ENCODE data around the gene NDST1. TPM values are rescaled to one million over a fixed set of nuclear protein-coding genes. Genes with fewer than 3 reads are reported as not detected.

Gene NDST1
- total and polyA plus RNA-seq, 10 donors: 6.1 to 360 (median 223) TPM

- intact Hi-C loops (cut with DNase I; ENCODE audit: low total_unique reads): no loop called here
- 69 to 88% (median 79%) methylated on average over 4 of the region's 4 CpGs for WGBS, 5 donors
- Histone ChIP-seq H3K27me3 (replicated peaks in 1 of 7) (no peaks in the 10 kb centered on the region), H3K36me3 (no peaks in the 10 kb centered on the region), H3K4me1 (peaks cover 0 to 56% (median 27%) of the 10 kb centered on the region in 6 donors), H3K27ac (no peak overlapping the region), H3K9me3 (no peaks in the 10 kb centered on the region), H3K4me3 (no peak overlapping the region)
- DNase-seq: peak; percentile 40
- no peak for TF ChIP-seq POLR2AphosphoS5 (IDR thresholded peaks at IDR 0.05)
- TF ChIP-seq, protein P1, sequence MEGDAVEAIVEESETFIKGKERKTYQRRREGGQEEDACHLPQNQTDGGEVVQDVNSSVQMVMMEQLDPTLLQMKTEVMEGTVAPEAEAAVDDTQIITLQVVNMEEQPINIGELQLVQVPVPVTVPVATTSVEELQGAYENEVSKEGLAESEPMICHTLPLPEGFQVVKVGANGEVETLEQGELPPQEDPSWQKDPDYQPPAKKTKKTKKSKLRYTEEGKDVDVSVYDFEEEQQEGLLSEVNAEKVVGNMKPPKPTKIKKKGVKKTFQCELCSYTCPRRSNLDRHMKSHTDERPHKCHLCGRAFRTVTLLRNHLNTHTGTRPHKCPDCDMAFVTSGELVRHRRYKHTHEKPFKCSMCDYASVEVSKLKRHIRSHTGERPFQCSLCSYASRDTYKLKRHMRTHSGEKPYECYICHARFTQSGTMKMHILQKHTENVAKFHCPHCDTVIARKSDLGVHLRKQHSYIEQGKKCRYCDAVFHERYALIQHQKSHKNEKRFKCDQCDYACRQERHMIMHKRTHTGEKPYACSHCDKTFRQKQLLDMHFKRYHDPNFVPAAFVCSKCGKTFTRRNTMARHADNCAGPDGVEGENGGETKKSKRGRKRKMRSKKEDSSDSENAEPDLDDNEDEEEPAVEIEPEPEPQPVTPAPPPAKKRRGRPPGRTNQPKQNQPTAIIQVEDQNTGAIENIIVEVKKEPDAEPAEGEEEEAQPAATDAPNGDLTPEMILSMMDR (IDR thresholded peaks at IDR 0.05 in 8 of 11, conservative IDR thresholded peaks at IDR 0.05 in 3 of 11): no peak
- TF ChIP-seq POLR2A (IDR thresholded peaks at IDR 0.05): no peak
Observed at GRCh38 chr5:150593593-150593992, 85.7 kb downstream of the NDST1 start.

- WGBS, 5 donors: 78 to 88% (median 84%) methylated on average over 7 of the region's 7 CpGs
- Histone ChIP-seq H3K27me3 (replicated peaks in 1 of 7) (no peaks in the 10 kb centered on the region), H3K4me1 (peaks cover 0 to 60% (median 29%) of the 10 kb centered on the region in 6 donors), H3K4me3 (no peak overlapping the region), H3K9me3 (no peaks in the 10 kb centered on the region), H3K27ac (no peak overlapping the region), H3K36me3 (no peaks in the 10 kb centered on the region)
- TF ChIP-seq POLR2A (IDR thresholded peaks at IDR 0.05) (no peak), POLR2AphosphoS5 (IDR thresholded peaks at IDR 0.05) (no peak)
- TF ChIP-seq, protein P1 (IDR thresholded peaks at IDR 0.05 in 8 of 11, conservative IDR thresholded peaks at IDR 0.05 in 3 of 11): no peak
- intact Hi-C loops (cut with DNase I; ENCODE audit: low total_unique reads): no loop called here
- DNase-seq: peak; percentile 69
Observed at GRCh38 chr5:150593996-150594395, 86.1 kb downstream of the NDST1 start.

- Histone ChIP-seq H3K27me3 (replicated peaks in 1 of 7) (no peaks in the 10 kb centered on the region), H3K4me1 (peaks cover 0 to 69% (median 36%) of the 10 kb centered on the region in 6 donors), H3K9me3 (no peaks in the 10 kb centered on the region), H3K27ac (peak overlapping the region in 3 of 8 donors; percentile 9 to 42 (median 18)), H3K36me3 (no peaks in the 10 kb centered on the region), H3K4me3 (no peak overlapping the region)
- DNase-seq: peak; percentile 55
- intact Hi-C loops (cut with DNase I; ENCODE audit: low total_unique reads): no loop called here
- TF ChIP-seq, protein P1 (IDR thresholded peaks at IDR 0.05 in 8 of 11, conservative IDR thresholded peaks at IDR 0.05 in 3 of 11): no peak
- TF ChIP-seq POLR2A (IDR thresholded peaks at IDR 0.05): no peak
- no peak for TF ChIP-seq POLR2AphosphoS5 (IDR thresholded peaks at IDR 0.05)
- WGBS, 5 donors: 57 to 67% (median 61%) methylated on average over 10 to 12 of the region's 12 CpGs
Observed at GRCh38 chr5:150595466-150596031, 87.6 kb downstream of the NDST1 start.

DNA sequence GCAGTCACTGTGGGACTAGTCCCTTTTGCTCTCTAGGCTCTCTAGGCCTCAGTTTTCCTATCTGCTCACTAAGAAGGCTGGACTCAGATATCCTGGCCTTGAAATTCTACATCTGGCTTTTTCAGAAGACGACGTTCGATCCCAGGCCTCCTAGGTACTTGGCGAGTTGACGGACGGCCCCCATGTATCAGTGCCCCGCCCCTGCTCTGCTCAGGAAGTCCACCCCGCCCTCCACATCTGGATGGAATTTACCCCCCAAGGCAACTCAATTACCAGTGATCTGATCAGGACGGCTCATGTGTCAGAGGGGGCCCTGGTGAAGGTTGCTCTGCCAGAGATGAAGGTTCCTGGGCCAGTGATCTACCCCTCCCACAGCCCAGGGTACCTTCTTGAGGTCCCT is 88.4 kb downstream of the NDST1 start:
- no peak overlapping the region for H3K4me3 ChIP-seq
- intact Hi-C loops (cut with DNase I; ENCODE audit: low total_unique reads): no loop called here
- H3K27ac ChIP-seq: peak overlapping the region in 3 of 8 donors; percentile 9 to 42 (median 18)
- TF ChIP-seq POLR2AphosphoS5 (IDR thresholded peaks at IDR 0.05): no peak
- TF ChIP-seq, protein P1 (IDR thresholded peaks at IDR 0.05 in 8 of 11, conservative IDR thresholded peaks at IDR 0.05 in 3 of 11): no peak
- no peak for TF ChIP-seq POLR2A (IDR thresholded peaks at IDR 0.05)
- no peaks in the 10 kb centered on the region for H3K9me3 ChIP-seq
- WGBS, 5 donors: 77 to 83% (median 82%) methylated on average over 9 of the region's 9 CpGs
- peak; percentile 47 for DNase-seq
- H3K27me3 ChIP-seq (replicated peaks in 1 of 7): no peaks in the 10 kb centered on the region
- H3K36me3 ChIP-seq: no peaks in the 10 kb centered on the region
- H3K4me1 ChIP-seq: peaks cover 0 to 69% (median 34%) of the 10 kb centered on the region in 6 donors

Measured in spleen (tissue), 11 donors.